Measurements from ENCODE around the gene DCAF4L1.

Gene DCAF4L1

DNA sequence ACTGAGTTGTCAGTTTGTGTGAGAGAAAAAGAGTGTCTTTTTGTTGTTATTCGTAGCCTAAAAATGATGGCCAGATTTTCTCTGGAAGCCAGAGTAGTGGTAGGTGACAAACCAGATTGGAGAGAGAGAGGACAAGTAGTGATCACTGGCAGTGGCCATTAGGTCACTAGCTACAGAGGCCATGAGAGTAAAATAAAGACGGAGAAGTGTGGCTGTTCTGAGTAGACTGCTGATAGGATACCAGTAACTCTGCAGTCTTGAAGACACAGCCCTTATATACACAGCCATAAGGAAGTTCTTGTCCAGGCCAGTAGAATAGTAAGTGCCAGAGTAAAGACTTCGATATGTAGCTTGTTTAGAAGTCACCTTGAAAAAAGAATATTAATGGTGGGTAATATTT lies 16.5 kb downstream of the DCAF4L1 start:
- no peak overlapping the region for H3K4me3 ChIP-seq (ENCODE audit: low read depth, low read length)
- TF ChIP-seq, protein P1, sequence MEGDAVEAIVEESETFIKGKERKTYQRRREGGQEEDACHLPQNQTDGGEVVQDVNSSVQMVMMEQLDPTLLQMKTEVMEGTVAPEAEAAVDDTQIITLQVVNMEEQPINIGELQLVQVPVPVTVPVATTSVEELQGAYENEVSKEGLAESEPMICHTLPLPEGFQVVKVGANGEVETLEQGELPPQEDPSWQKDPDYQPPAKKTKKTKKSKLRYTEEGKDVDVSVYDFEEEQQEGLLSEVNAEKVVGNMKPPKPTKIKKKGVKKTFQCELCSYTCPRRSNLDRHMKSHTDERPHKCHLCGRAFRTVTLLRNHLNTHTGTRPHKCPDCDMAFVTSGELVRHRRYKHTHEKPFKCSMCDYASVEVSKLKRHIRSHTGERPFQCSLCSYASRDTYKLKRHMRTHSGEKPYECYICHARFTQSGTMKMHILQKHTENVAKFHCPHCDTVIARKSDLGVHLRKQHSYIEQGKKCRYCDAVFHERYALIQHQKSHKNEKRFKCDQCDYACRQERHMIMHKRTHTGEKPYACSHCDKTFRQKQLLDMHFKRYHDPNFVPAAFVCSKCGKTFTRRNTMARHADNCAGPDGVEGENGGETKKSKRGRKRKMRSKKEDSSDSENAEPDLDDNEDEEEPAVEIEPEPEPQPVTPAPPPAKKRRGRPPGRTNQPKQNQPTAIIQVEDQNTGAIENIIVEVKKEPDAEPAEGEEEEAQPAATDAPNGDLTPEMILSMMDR (IDR thresholded peaks at IDR 0.05; ENCODE audit: insufficient read depth, low read depth, low read length, missing control alignments) = no peak
- no peak for DNase-seq (ENCODE audit: low read depth)

DNA sequence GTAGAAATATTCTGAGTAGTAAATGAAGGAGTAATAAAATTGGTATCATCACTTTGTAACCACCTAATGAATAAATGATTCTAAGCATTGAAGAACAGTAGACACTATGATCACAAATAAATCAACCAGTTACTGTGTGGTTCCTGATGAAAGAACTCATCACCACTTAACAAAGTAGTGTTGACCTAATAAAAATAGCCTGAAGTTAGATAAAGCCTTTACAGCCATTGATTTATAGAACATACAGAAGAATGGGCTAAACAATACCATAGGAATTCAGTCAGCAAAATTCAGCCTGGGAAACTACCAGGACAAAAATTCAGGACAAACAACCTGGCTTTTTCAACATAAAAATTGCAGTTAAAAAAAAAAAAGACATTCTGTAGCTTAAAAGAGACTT lies 17.8 kb downstream of the DCAF4L1 start:
- H3K4me3 ChIP-seq (ENCODE audit: low read depth, low read length) = no peak overlapping the region
- DNase-seq (ENCODE audit: low read depth) = no peak
- TF ChIP-seq, protein P1 (IDR thresholded peaks at IDR 0.05; ENCODE audit: insufficient read depth, low read depth, low read length, missing control alignments) = no peak

DNA sequence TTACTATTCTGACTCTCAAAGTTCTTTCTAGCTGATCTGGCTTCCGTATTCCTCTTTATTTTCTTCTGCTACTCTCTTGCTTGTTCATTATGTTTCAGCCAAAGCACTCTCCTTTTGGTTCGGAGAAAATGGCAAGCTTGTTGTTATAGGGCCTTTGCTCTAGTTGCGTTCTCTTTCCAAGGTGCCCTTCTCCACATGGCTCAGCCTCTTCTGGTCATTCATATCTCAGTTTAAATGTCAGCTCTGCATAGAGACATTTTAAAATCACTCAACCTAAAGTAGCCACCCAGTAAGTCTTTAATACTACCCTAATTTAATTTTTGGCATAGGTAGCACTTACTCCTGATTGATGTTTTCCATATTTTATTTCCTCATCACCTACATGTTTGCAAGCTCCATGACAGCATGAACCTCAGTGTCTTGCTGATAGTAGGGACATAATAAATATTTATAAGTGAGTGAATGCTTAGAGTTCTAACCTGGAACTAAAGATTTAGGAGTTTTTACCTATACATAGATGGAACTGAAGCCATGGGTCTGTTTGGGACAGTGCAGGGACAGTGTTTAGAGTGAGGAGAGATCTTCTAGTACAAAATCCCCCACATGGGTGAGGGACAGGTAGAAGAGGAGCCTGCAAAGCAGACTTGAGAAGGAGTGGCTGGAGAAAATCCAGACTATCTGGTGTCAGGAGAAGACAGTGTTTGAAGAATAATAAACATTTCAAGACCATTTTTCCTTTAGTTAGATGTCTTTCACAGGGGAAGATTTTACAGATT lies 26.6 kb downstream of the DCAF4L1 start:
- DNase-seq (ENCODE audit: low read depth) = no peak
- H3K4me3 ChIP-seq (ENCODE audit: low read depth, low read length) = no peak overlapping the region
- TF ChIP-seq, protein P1 (IDR thresholded peaks at IDR 0.05; ENCODE audit: insufficient read depth, low read depth, low read length, missing control alignments) = no peak

DNA sequence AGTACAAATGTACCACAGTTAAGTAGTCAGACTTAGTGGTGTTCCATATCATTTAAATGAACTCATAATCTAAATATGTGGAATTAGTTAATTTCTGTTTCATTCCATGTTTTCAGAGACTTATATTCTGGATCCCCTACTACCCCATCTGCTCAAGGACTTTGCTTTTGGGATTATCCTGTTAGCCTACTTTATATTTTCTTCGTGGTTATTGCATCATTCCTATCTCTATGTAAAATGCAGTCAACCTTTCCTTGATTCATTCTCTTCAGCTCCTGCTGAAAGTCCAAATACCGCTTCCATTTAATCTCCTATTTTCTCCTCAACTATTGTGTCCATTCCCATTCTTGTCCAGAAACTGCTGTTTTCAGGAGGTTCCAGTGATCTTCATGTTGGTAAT lies 33.9 kb downstream of the DCAF4L1 start:
- DNase-seq (ENCODE audit: low read depth) = no peak
- H3K4me3 ChIP-seq (ENCODE audit: low read depth, low read length) = no peak overlapping the region
- TF ChIP-seq, protein P1 (IDR thresholded peaks at IDR 0.05; ENCODE audit: insufficient read depth, low read depth, low read length, missing control alignments) = no peak

DNA sequence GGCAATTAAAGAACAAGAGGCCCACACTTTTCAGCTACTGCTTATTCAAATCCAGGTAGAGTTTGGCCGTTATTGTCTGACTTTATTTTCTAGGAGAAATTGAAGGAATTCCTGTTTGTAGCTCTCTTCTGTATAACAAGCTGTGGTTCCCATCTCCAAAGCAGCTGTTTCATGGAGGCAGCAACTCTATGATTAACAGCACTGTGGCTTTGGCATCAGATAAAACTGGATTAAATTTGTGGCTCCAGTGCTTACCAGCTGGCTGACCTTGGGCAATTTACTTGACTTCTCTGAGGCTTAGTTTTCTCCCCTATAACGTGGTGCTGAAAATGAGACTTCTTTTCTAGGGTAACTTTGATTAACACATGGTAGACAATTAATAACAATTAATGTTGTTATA lies 36.9 kb downstream of the DCAF4L1 start:
- H3K4me3 ChIP-seq (ENCODE audit: low read depth, low read length) = no peak overlapping the region
- TF ChIP-seq, protein P1 (IDR thresholded peaks at IDR 0.05; ENCODE audit: insufficient read depth, low read depth, low read length, missing control alignments) = no peak
- DNase-seq (ENCODE audit: low read depth) = no peak
